DND-41 (cell line): Measurements from ENCODE around the gene OR2F2.

Source experiments
- ATAC-seq: fragments of 200-7000 bp; cut with Tn5 transposase; 3 replicates; pipeline ENCODE4 v1.9.1; 2021; ENCODE audit warnings: low read depth; ENCODE audit not compliant: insufficient read depth
- DNase-seq: peaks from one replicate; pipeline ENCODE4 v3.0.0-alpha.2; 2020
- H2AFZ ChIP-seq: 2 replicates; pipeline ENCODE4 v1.6.0; 2012; ENCODE audit warnings: low read depth, low read length
- H3K27ac ChIP-seq: 2 replicates; pipeline ENCODE4 v1.5.1; 2012; ENCODE audit warnings: low read length, inconsistent platforms
- H3K27me3 ChIP-seq: fragments of 200-600 bp; sonication (generic); 2 replicates; pipeline ENCODE4 v1.6.0; 2012; ENCODE audit warnings: low read length, mild to moderate bottlenecking, inconsistent platforms; ENCODE audit not compliant: insufficient read depth, poor library complexity
- H3K36me3 ChIP-seq: 2 replicates; pipeline ENCODE4 v1.5.1; 2012; ENCODE audit warnings: low read length, inconsistent platforms; ENCODE audit not compliant: insufficient read depth
- H3K4me1 ChIP-seq: 2 replicates; pipeline ENCODE4 v1.5.1; 2012; ENCODE audit warnings: mild to moderate bottlenecking, low read length; ENCODE audit not compliant: insufficient read depth
- H3K4me2 ChIP-seq: 2 replicates; pipeline ENCODE4 v1.6.0; 2012; ENCODE audit warnings: mild to moderate bottlenecking, moderate library complexity, low read length, inconsistent platforms; ENCODE audit not compliant: insufficient read depth
- H3K4me3 ChIP-seq, 2 experiments: fragments of 200-600 bp in 1 of 2; shearing (Covaris generic) in 1 of 2; 2 replicates each; pipeline ENCODE4 v1.5.1; 2012 to 2016; ENCODE audit warnings: inconsistent platforms in 2 of 2, low read length in 2 of 2, mild to moderate bottlenecking in 2 of 2, low read depth in 1 of 2, moderate library complexity in 1 of 2
- H3K79me2 ChIP-seq: 2 replicates; pipeline ENCODE4 v1.6.0; 2012; ENCODE audit warnings: low read length, inconsistent platforms; ENCODE audit not compliant: insufficient read depth
- H3K9ac ChIP-seq: 2 replicates; pipeline ENCODE4 v1.6.0; 2012; ENCODE audit warnings: low read depth, mild to moderate bottlenecking, inconsistent platforms, low read length, moderate library complexity
- H3K9me3 ChIP-seq: 2 replicates; pipeline ENCODE4 v1.5.1; 2012; ENCODE audit warnings: low read length, moderate library complexity, mild to moderate bottlenecking, inconsistent platforms; ENCODE audit not compliant: insufficient read depth, severe bottlenecking
- H4K20me1 ChIP-seq: 2 replicates; pipeline ENCODE4 v1.6.0; 2012; ENCODE audit warnings: low read length; ENCODE audit not compliant: insufficient read depth
- EZH2 ChIP-seq: IDR thresholded peaks from 3 replicates; pipeline ENCODE4 v1.6.1; 2012; ENCODE audit warnings: borderline replicate concordance, low read depth, mild to moderate bottlenecking, moderate library complexity, low read length, inconsistent platforms; ENCODE audit not compliant: severe bottlenecking
- TF ChIP-seq, protein P1 (sequence below): IDR thresholded peaks from 2 replicates; pipeline ENCODE4 v1.5.1; 2012; ENCODE audit warnings: borderline replicate concordance, low read length, moderate library complexity, mild to moderate bottlenecking; ENCODE audit not compliant: poor library complexity, severe bottlenecking; ENCODE audit errors: extremely low read depth

OR2F2 gene

GRCh38 chr7:143947111-143947510 is 12.1 kb downstream of the OR2F2 start:
- Histone ChIP-seq H3K27ac (no peak overlapping the region), H3K79me2 (no peaks in the 10 kb centered on the region), H3K36me3 (no peaks in the 10 kb centered on the region), H3K4me2 (no peak overlapping the region), H4K20me1 (no peaks in the 10 kb centered on the region), H3K4me1 (no peaks in the 10 kb centered on the region), H3K4me3 (no peak overlapping the region), H3K27me3 (peaks cover 3% of the 10 kb centered on the region), H2AFZ (no peak overlapping the region), H3K9ac (no peak overlapping the region), H3K9me3 (no peaks in the 10 kb centered on the region)
- no peak for TF ChIP-seq EZH2
- TF ChIP-seq, protein P1, sequence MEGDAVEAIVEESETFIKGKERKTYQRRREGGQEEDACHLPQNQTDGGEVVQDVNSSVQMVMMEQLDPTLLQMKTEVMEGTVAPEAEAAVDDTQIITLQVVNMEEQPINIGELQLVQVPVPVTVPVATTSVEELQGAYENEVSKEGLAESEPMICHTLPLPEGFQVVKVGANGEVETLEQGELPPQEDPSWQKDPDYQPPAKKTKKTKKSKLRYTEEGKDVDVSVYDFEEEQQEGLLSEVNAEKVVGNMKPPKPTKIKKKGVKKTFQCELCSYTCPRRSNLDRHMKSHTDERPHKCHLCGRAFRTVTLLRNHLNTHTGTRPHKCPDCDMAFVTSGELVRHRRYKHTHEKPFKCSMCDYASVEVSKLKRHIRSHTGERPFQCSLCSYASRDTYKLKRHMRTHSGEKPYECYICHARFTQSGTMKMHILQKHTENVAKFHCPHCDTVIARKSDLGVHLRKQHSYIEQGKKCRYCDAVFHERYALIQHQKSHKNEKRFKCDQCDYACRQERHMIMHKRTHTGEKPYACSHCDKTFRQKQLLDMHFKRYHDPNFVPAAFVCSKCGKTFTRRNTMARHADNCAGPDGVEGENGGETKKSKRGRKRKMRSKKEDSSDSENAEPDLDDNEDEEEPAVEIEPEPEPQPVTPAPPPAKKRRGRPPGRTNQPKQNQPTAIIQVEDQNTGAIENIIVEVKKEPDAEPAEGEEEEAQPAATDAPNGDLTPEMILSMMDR = no peak
- ATAC-seq (no peak), DNase-seq (no peak)

DNA sequence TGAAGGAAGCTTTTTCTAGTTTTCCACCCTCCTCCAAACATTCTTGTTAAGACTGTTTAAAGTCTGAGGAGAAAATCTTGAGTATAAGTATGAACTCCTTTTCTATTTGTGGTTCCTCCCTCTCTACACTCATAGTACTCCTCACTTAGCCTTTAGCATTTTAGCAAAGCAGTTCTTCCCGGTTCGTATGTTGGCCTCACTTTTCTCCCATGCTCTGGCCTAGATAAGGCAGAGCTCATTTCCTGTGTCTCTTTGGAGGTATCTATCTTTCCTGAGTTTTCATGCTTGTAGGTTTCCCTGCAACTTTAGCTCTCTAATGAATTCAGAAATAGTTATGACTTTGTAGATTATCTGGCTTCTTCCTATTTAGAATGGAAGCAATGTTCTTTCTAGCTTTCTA is 13.7 kb downstream of the OR2F2 start:
- H3K27me3 ChIP-seq = peaks cover 3% of the 10 kb centered on the region
- H2AFZ ChIP-seq = no peak overlapping the region
- no peak for ATAC-seq
- H3K36me3 ChIP-seq = no peaks in the 10 kb centered on the region
- no peak overlapping the region for H3K4me3 ChIP-seq
- H3K4me1 ChIP-seq = no peaks in the 10 kb centered on the region
- DNase-seq = no peak
- H4K20me1 ChIP-seq = no peaks in the 10 kb centered on the region
- H3K4me2 ChIP-seq = no peak overlapping the region
- no peaks in the 10 kb centered on the region for H3K79me2 ChIP-seq
- H3K27ac ChIP-seq = no peak overlapping the region
- H3K9me3 ChIP-seq = no peaks in the 10 kb centered on the region
- TF ChIP-seq, protein P1 = no peak
- no peak for TF ChIP-seq EZH2
- no peak overlapping the region for H3K9ac ChIP-seq

DNA sequence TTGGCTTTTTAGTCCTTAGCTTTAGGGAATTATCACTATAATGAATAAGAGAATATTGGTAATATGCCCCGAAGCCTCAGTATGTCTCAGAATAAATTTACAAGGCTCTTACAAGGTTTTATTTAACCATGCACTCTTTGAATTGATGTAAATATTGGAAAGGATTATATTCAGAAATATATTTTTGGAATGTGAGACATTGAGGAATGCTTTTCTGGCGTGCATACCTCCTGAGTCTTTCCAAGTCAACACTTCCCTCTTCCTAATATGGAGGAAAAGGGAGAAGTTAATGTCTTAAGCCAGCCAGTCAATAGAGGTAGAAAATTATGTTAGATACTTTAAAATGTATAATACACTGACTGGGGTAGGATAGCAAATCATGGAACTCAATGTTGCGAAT is 18.4 kb downstream of the OR2F2 start:
- Histone ChIP-seq H3K9ac (no peak overlapping the region), H3K79me2 (no peaks in the 10 kb centered on the region), H2AFZ (no peak overlapping the region), H3K27ac (no peak overlapping the region), H3K4me1 (no peaks in the 10 kb centered on the region), H3K9me3 (no peaks in the 10 kb centered on the region), H3K4me2 (no peak overlapping the region), H4K20me1 (no peaks in the 10 kb centered on the region), H3K4me3 (no peak overlapping the region), H3K27me3 (no peaks in the 10 kb centered on the region), H3K36me3 (no peaks in the 10 kb centered on the region)
- ATAC-seq (no peak), DNase-seq (no peak)
- TF ChIP-seq, protein P1 = no peak
- TF ChIP-seq EZH2 = no peak

DNA sequence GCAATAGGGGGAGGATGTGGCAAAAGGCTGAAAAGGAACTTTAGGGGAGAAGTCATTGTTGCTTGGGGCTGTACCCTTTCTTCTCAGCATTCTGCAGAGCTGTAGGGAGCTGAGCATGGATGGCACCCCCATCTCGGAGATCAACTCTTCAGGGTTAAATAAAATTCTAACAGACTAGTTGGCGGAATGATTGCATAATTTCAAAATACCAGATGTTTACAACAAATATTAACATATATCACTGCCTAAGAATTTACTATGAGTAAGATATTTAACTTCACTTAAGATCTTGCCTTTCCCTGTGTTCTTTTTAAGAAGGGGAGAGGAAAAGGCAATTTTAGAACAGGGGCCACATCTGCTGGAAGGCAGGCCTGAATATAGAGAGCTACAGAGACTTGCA is 19.1 kb downstream of the OR2F2 start:
- H3K4me1 ChIP-seq = no peaks in the 10 kb centered on the region
- H3K27me3 ChIP-seq = no peaks in the 10 kb centered on the region
- ATAC-seq (no peak), DNase-seq (no peak)
- H2AFZ ChIP-seq = no peak overlapping the region
- H3K9ac ChIP-seq = no peak overlapping the region
- no peak overlapping the region for H3K4me3 ChIP-seq
- H3K4me2 ChIP-seq = no peak overlapping the region
- H3K27ac ChIP-seq = no peak overlapping the region
- H3K79me2 ChIP-seq = no peaks in the 10 kb centered on the region
- H3K36me3 ChIP-seq = no peaks in the 10 kb centered on the region
- TF ChIP-seq, protein P1 = no peak
- no peaks in the 10 kb centered on the region for H4K20me1 ChIP-seq
- H3K9me3 ChIP-seq = no peaks in the 10 kb centered on the region
